GM23338 (cell line): ENCODE measurements around the gene YPEL2. TPM values are rescaled to one million over a fixed set of nuclear protein-coding genes. Genes with fewer than 3 reads are reported as not detected.

ENCODE experiments used
- ATAC-seq: fragments of 200-7000 bp; cut with Tn5 transposase; 3 replicates; pipeline ENCODE4 v1.9.1; 2020
- DNase-seq: peaks from one replicate; pipeline ENCODE4 v3.0.0-alpha.2; 2015; ENCODE audit warnings: low spot score
- H2AFZ ChIP-seq: fragments of 200-600 bp; sonication (generic); 2 replicates; pipeline ENCODE4 v1.8.0; 2016; ENCODE audit warnings: antibody characterized with exemption, mild to moderate bottlenecking, moderate library complexity
- H3F3A ChIP-seq: fragments of 200-600 bp; sonication (generic); replicated peaks from 2 replicates; pipeline ENCODE4 v1.8.0; 2017; ENCODE audit warnings: antibody characterized with exemption, mixed run types, low read depth
- H3K27ac ChIP-seq: fragments of 200-600 bp; sonication (generic); 2 replicates; pipeline ENCODE4 v1.6.1; 2016; ENCODE audit warnings: low read depth
- H3K27me3 ChIP-seq: fragments of 200-600 bp; sonication (generic); 2 replicates; pipeline ENCODE4 v1.8.0; 2016; ENCODE audit warnings: mild to moderate bottlenecking, mixed run types, moderate library complexity; ENCODE audit not compliant: insufficient read depth
- H3K36me3 ChIP-seq: fragments of 200-600 bp; sonication (generic); 2 replicates; pipeline ENCODE4 v1.8.0; 2016; ENCODE audit warnings: mild to moderate bottlenecking; ENCODE audit not compliant: insufficient read depth
- H3K4me1 ChIP-seq: fragments of 200-600 bp; sonication (generic); 2 replicates; pipeline ENCODE4 v1.8.0; 2016; ENCODE audit warnings: mild to moderate bottlenecking, moderate library complexity; ENCODE audit not compliant: insufficient read depth
- H3K4me2 ChIP-seq: fragments of 200-600 bp; sonication (generic); 2 replicates; pipeline ENCODE4 v1.7.1; 2017; ENCODE audit warnings: mixed run types
- H3K4me3 ChIP-seq: fragments of 200-600 bp; sonication (generic); 2 replicates; pipeline ENCODE4 v1.6.1; 2016; ENCODE audit warnings: mixed run types
- H3K79me2 ChIP-seq: fragments of 200-600 bp; sonication (generic); replicated peaks from 2 replicates; pipeline ENCODE4 v1.8.0; 2017; ENCODE audit warnings: mild to moderate bottlenecking; ENCODE audit not compliant: insufficient read depth
- H3K9me2 ChIP-seq: fragments of 200-600 bp; sonication (generic); 2 replicates; pipeline ENCODE4 v1.8.0; 2017; ENCODE audit not compliant: insufficient read depth
- H4K20me1 ChIP-seq: fragments of 200-600 bp; sonication (generic); replicated peaks from 2 replicates; pipeline ENCODE4 v1.8.0; 2017; ENCODE audit warnings: mild to moderate bottlenecking; ENCODE audit not compliant: insufficient read depth
- H3K27ac Mint-ChIP-seq: 2 replicates; pipeline ENCODE4 v1.8.0; 2020; ENCODE audit warnings: inconsistent platforms, mild to moderate bottlenecking, moderate library complexity, mixed read lengths
- H3K27me3 Mint-ChIP-seq: 3 replicates; pipeline ENCODE4 v1.8.0; 2022; ENCODE audit warnings: low read depth, mild to moderate bottlenecking, moderate library complexity, mixed read lengths, inconsistent platforms; ENCODE audit not compliant: insufficient read depth, poor library complexity
- H3K36me3 Mint-ChIP-seq: 3 replicates; pipeline ENCODE4 v1.8.0; 2021; ENCODE audit warnings: low read depth, mild to moderate bottlenecking, inconsistent platforms, moderate library complexity, mixed read lengths
- H3K4me1 Mint-ChIP-seq: 3 replicates; pipeline ENCODE4 v1.8.0; 2020; ENCODE audit warnings: mild to moderate bottlenecking, inconsistent platforms, mixed read lengths
- H3K4me3 Mint-ChIP-seq: 3 replicates; pipeline ENCODE4 v1.8.0; 2021; ENCODE audit warnings: moderate library complexity, mild to moderate bottlenecking, inconsistent platforms, mixed read lengths
- H3K9me3 Mint-ChIP-seq: 3 replicates; pipeline ENCODE4 v1.8.0; 2020; ENCODE audit warnings: moderate library complexity, mild to moderate bottlenecking, inconsistent platforms, mixed read lengths
- CREB1 ChIP-seq: fragments of 250-450 bp; sonication (Bioruptor Pico); IDR thresholded peaks from 2 replicates; pipeline ENCODE4 v1.5.0; 2020; ENCODE audit warnings: low read depth, mild to moderate bottlenecking, moderate library complexity
- EZH2 ChIP-seq: fragments of 200-600 bp; sonication (generic); IDR thresholded peaks from one replicate; pipeline ENCODE4 v1.8.0; 2017; ENCODE audit warnings: antibody characterized with exemption, mild to moderate bottlenecking, low read depth; ENCODE audit not compliant: unreplicated experiment
- JUNB ChIP-seq: IDR thresholded peaks from one replicate; pipeline ENCODE4 v1.6.1; 2016; ENCODE audit warnings: antibody characterized with exemption; ENCODE audit not compliant: unreplicated experiment
- NANOG ChIP-seq: IDR thresholded peaks from 2 replicates; pipeline ENCODE4 v1.6.1; 2016; ENCODE audit warnings: antibody characterized with exemption, borderline replicate concordance
- POLR2AphosphoS5 ChIP-seq: IDR thresholded peaks from 2 replicates; pipeline ENCODE4 v1.6.1; 2016; ENCODE audit warnings: antibody characterized with exemption, low read depth
- STAT1 ChIP-seq: IDR thresholded peaks from one replicate; pipeline ENCODE4 v1.6.1; 2016; ENCODE audit warnings: antibody characterized with exemption; ENCODE audit not compliant: unreplicated experiment
- ZNF331 ChIP-seq: fragments of 250-450 bp; sonication (Bioruptor Pico); IDR thresholded peaks from 2 replicates; pipeline ENCODE4 v1.5.0; 2020; ENCODE audit warnings: low read depth, mild to moderate bottlenecking, moderate library complexity
- polyA plus RNA-seq: library from polyadenylated mRNA; unstranded; fragments of >200 nt; fragmentation: Nextera tagmentation; extraction: Ambion mirVana; gene quantifications from 2 replicates; pipeline ENCODE4 v1.2.1, GENCODE V29; 2016
- total RNA-seq: library from RNA; depleted of rRNA; stranded (reverse); fragments of >200 nt; shearing (Covaris generic); gene quantifications from 2 replicates; pipeline ENCODE4 v1.2.3, GENCODE V29; 2014
- TF ChIP-seq, protein P1 (sequence below), 2 experiments: fragments of 200-600 bp in 1 of 2; sonication (generic) in 1 of 2; conservative IDR thresholded peaks; 2 replicates each; pipeline versions ENCODE4 v1.5.1 to v1.6.1; 2016 to 2017; ENCODE audit warnings: antibody characterized with exemption in 2 of 2, low read depth in 2 of 2, mild to moderate bottlenecking in 2 of 2, moderate library complexity in 1 of 2
- TF ChIP-seq, protein P2 (sequence below): IDR thresholded peaks from one replicate; pipeline ENCODE4 v1.6.1; 2018; ENCODE audit warnings: antibody characterized with exemption; ENCODE audit not compliant: unreplicated experiment

YPEL2 gene
- total and polyA plus RNA-seq, 2 experiments from 2014 or later = 4.1 to 5.2 TPM

DNA sequence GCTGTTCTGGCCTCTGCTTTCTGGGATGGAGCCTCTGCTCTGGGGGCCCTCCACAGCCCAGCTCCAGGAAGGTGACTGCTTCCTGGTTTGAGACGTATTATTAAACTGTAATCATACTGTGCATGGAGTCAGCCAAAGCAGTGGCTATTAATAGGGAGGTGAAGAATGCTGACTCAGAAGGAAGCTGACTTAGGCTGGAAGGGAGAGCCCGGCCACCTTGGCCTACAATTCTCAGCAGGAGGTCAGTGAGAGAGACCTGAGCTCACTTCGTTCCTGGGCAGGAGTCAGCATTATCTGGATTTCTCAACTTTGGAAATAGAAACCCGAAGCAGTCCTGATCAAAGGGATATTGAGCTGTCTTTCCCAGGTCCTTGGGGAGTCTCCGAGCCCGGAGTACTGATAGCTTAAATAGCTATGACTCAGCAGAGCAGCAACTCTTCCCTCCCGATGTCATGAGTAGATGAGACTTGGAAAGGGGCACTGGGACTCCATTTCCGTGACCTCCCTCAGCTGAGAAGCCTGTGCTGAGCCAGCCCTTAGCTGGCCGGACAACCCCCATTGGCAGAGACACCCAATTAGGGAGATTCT is 91.8 kb downstream of the YPEL2 start:
- H3K4me1 Mint-ChIP-seq = peaks cover 12% of the 10 kb centered on the region
- H3K27ac ChIP-seq = no peak overlapping the region
- H3K27ac Mint-ChIP-seq = 0 out of 2 replicates have a peak overlapping the region, but pooled peaks have one; percentile 27
- no peak for TF ChIP-seq STAT1
- no peak for TF ChIP-seq NANOG
- TF ChIP-seq, protein P1, sequence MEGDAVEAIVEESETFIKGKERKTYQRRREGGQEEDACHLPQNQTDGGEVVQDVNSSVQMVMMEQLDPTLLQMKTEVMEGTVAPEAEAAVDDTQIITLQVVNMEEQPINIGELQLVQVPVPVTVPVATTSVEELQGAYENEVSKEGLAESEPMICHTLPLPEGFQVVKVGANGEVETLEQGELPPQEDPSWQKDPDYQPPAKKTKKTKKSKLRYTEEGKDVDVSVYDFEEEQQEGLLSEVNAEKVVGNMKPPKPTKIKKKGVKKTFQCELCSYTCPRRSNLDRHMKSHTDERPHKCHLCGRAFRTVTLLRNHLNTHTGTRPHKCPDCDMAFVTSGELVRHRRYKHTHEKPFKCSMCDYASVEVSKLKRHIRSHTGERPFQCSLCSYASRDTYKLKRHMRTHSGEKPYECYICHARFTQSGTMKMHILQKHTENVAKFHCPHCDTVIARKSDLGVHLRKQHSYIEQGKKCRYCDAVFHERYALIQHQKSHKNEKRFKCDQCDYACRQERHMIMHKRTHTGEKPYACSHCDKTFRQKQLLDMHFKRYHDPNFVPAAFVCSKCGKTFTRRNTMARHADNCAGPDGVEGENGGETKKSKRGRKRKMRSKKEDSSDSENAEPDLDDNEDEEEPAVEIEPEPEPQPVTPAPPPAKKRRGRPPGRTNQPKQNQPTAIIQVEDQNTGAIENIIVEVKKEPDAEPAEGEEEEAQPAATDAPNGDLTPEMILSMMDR (conservative IDR thresholded peaks at IDR 0.05; ENCODE audit: low read depth in 2 of 2) = no peak
- TF ChIP-seq CREB1 (CRISPR knock-in tag) = no peak
- H3K79me2 ChIP-seq = no peaks in the 10 kb centered on the region
- H3K9me3 Mint-ChIP-seq = no peaks in the 10 kb centered on the region
- H4K20me1 ChIP-seq = no peaks in the 10 kb centered on the region
- no peaks in the 10 kb centered on the region for H3K36me3 ChIP-seq
- no peak for ATAC-seq
- no peaks in the 10 kb centered on the region for H3K4me1 ChIP-seq
- H3K36me3 Mint-ChIP-seq = no peaks in the 10 kb centered on the region
- no peaks in the 10 kb centered on the region for H3K27me3 ChIP-seq
- H3K4me3 Mint-ChIP-seq = no peak overlapping the region
- no peak overlapping the region for H3K4me2 ChIP-seq
- H2AFZ ChIP-seq = peak overlapping the region; percentile 78
- DNase-seq = no peak
- H3K4me3 ChIP-seq = no peak overlapping the region
- no peaks in the 10 kb centered on the region for H3F3A ChIP-seq
- H3K27me3 Mint-ChIP-seq = peaks cover 3% of the 10 kb centered on the region
- H3K9me2 ChIP-seq = no peaks in the 10 kb centered on the region

GRCh38 chr17:59423903-59424302 is 92.4 kb downstream of the YPEL2 start:
- no peaks in the 10 kb centered on the region for H3K4me1 ChIP-seq
- ATAC-seq (no peak), DNase-seq (no peak)
- Mint-ChIP-seq H3K4me3 (no peak overlapping the region), H3K9me3 (no peaks in the 10 kb centered on the region), H3K4me1 (peaks cover 12% of the 10 kb centered on the region), H3K27ac (no peak overlapping the region), H3K36me3 (no peaks in the 10 kb centered on the region), H3K27me3 (peaks cover 3% of the 10 kb centered on the region)
- no peaks in the 10 kb centered on the region for H3K36me3 ChIP-seq
- peak overlapping the region; percentile 78 for H2AFZ ChIP-seq
- H3K79me2 ChIP-seq = no peaks in the 10 kb centered on the region
- no peaks in the 10 kb centered on the region for H4K20me1 ChIP-seq
- no peak overlapping the region for H3K27ac ChIP-seq
- no peak for TF ChIP-seq JUNB
- TF ChIP-seq, protein P1 (conservative IDR thresholded peaks at IDR 0.05; ENCODE audit: low read depth in 2 of 2) = no peak
- no peaks in the 10 kb centered on the region for H3K27me3 ChIP-seq
- no peaks in the 10 kb centered on the region for H3F3A ChIP-seq
- no peak overlapping the region for H3K4me3 ChIP-seq
- no peak overlapping the region for H3K4me2 ChIP-seq
- no peaks in the 10 kb centered on the region for H3K9me2 ChIP-seq

DNA sequence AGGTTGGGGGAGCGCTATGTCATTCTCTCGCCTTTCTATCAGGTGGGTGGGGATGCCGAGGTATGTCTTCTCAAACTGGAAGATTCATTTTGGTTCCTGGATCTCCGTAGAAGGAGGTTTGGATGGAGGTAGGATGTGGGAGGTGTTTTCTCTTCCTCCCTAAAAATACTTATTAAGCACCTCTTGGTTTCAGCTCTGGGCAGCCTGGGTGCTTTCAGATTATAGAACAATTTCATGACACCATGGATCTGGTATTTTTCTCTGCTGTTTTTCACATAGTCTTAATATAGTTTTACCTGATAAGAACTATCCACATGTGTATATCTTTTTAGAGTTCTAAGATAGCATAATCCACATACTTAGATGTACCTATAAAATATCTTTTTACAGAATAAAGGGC is 92.9 kb downstream of the YPEL2 start:
- Histone ChIP-seq H3K27me3 (no peaks in the 10 kb centered on the region), H3K4me3 (no peak overlapping the region), H3K27ac (no peak overlapping the region), H3K36me3 (no peaks in the 10 kb centered on the region), H2AFZ (no peak overlapping the region), H4K20me1 (no peaks in the 10 kb centered on the region), H3K79me2 (no peaks in the 10 kb centered on the region), H3K4me2 (no peak overlapping the region), H3K9me2 (no peaks in the 10 kb centered on the region), H3K4me1 (no peaks in the 10 kb centered on the region), H3F3A (no peaks in the 10 kb centered on the region)
- Mint-ChIP-seq H3K36me3 (no peaks in the 10 kb centered on the region), H3K4me3 (no peak overlapping the region), H3K9me3 (no peaks in the 10 kb centered on the region), H3K27me3 (peaks cover 3% of the 10 kb centered on the region), H3K4me1 (peaks cover 12% of the 10 kb centered on the region), H3K27ac (no peak overlapping the region)
- no peak for DNase-seq
- ATAC-seq = no peak
- no peak for TF ChIP-seq POLR2AphosphoS5
- TF ChIP-seq, protein P1 (conservative IDR thresholded peaks at IDR 0.05; ENCODE audit: low read depth in 2 of 2) = no peak
- TF ChIP-seq JUNB = no peak
- no peak for TF ChIP-seq STAT1
- TF ChIP-seq ZNF331 (CRISPR knock-in tag) = no peak
- TF ChIP-seq EZH2 = no peak
- TF ChIP-seq, protein P2, sequence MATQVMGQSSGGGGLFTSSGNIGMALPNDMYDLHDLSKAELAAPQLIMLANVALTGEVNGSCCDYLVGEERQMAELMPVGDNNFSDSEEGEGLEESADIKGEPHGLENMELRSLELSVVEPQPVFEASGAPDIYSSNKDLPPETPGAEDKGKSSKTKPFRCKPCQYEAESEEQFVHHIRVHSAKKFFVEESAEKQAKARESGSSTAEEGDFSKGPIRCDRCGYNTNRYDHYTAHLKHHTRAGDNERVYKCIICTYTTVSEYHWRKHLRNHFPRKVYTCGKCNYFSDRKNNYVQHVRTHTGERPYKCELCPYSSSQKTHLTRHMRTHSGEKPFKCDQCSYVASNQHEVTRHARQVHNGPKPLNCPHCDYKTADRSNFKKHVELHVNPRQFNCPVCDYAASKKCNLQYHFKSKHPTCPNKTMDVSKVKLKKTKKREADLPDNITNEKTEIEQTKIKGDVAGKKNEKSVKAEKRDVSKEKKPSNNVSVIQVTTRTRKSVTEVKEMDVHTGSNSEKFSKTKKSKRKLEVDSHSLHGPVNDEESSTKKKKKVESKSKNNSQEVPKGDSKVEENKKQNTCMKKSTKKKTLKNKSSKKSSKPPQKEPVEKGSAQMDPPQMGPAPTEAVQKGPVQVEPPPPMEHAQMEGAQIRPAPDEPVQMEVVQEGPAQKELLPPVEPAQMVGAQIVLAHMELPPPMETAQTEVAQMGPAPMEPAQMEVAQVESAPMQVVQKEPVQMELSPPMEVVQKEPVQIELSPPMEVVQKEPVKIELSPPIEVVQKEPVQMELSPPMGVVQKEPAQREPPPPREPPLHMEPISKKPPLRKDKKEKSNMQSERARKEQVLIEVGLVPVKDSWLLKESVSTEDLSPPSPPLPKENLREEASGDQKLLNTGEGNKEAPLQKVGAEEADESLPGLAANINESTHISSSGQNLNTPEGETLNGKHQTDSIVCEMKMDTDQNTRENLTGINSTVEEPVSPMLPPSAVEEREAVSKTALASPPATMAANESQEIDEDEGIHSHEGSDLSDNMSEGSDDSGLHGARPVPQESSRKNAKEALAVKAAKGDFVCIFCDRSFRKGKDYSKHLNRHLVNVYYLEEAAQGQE = no peak
